Activated CD4-positive, alpha-beta memory T cell treated with anti-CD3 and anti-CD28 coated beads, Interleukin-2, amount 10 ng/mL, durations not matched to agents 7 days and 5 days (primary cell): ENCODE results near the gene KCNQ5. TPM values are rescaled to one million over a fixed set of nuclear protein-coding genes. Genes with fewer than 3 reads are reported as not detected.

ENCODE experiments used
- CTCF ChIA-PET: fragments of 350-600 bp; sonication (Branson Sonifier 250); formaldehyde crosslinking; loops from one replicate; lab custom pipeline; 2021; ENCODE audit warnings: antibody characterized with exemption, inconsistent platforms; lab: Charles Lee
- POLR2A ChIA-PET: fragments of 350-600 bp; sonication (Branson Sonifier 250); formaldehyde crosslinking; loops from one replicate; lab custom pipeline; 2021; ENCODE audit warnings: antibody characterized with exemption; lab: Charles Lee
- DNase-seq: peaks from one replicate; pipeline ENCODE4 v3.0.0-alpha.2; 2020
- H3K27ac Mint-ChIP-seq: one replicate; pipeline ENCODE4 v1.8.0; 2021; ENCODE audit warnings: mild to moderate bottlenecking, mixed read lengths
- H3K27me3 Mint-ChIP-seq: one replicate; pipeline ENCODE4 v1.8.0; 2021; ENCODE audit warnings: mixed read lengths
- H3K36me3 Mint-ChIP-seq: one replicate; pipeline ENCODE4 v1.8.0; 2021; ENCODE audit warnings: low read depth, mixed read lengths
- H3K4me1 Mint-ChIP-seq: one replicate; pipeline ENCODE4 v1.8.0; 2021; ENCODE audit warnings: mixed read lengths
- H3K4me3 Mint-ChIP-seq: one replicate; pipeline ENCODE4 v1.8.0; 2021; ENCODE audit warnings: mild to moderate bottlenecking, mixed read lengths
- H3K9me3 Mint-ChIP-seq: one replicate; pipeline ENCODE4 v1.8.0; 2021; ENCODE audit warnings: mixed read lengths
- total RNA-seq, 2 experiments: library from RNA; stranded (reverse); gene quantifications; one replicate each; pipeline ENCODE4 v1.2.3, GENCODE V29; 2021

KCNQ5 gene
- total RNA-seq, 2 experiments from 2014 or later: 4.3 to 4.7 TPM

- H3K27ac Mint-ChIP-seq: no peak overlapping the region
- H3K36me3 Mint-ChIP-seq: no peaks in the 10 kb centered on the region
- CTCF ChIA-PET: no interaction called here
- H3K27me3 Mint-ChIP-seq: no peaks in the 10 kb centered on the region
- H3K4me3 Mint-ChIP-seq: no peak overlapping the region
- POLR2A ChIA-PET: no interaction called here
- DNase-seq: no peak
- H3K9me3 Mint-ChIP-seq: no peaks in the 10 kb centered on the region
- no peaks in the 10 kb centered on the region for H3K4me1 Mint-ChIP-seq
These were observed 433.1 kb downstream of the KCNQ5 start for GRCh38 chr6:73054958-73055357.

GRCh38 chr6:73058736-73059135 lies 436.9 kb downstream of the KCNQ5 start:
- H3K27me3 Mint-ChIP-seq: no peaks in the 10 kb centered on the region
- H3K36me3 Mint-ChIP-seq: no peaks in the 10 kb centered on the region
- H3K4me1 Mint-ChIP-seq: no peaks in the 10 kb centered on the region
- no peaks in the 10 kb centered on the region for H3K9me3 Mint-ChIP-seq
- ChIA-PET POLR2A (no interaction called here), CTCF (no interaction called here)
- H3K4me3 Mint-ChIP-seq: no peak overlapping the region
- DNase-seq: no peak
- H3K27ac Mint-ChIP-seq: no peak overlapping the region

GRCh38 chr6:73062130-73062529 lies 440.3 kb downstream of the KCNQ5 start:
- Mint-ChIP-seq H3K4me3 (no peak overlapping the region), H3K4me1 (no peaks in the 10 kb centered on the region), H3K36me3 (no peaks in the 10 kb centered on the region), H3K9me3 (no peaks in the 10 kb centered on the region), H3K27ac (no peak overlapping the region), H3K27me3 (no peaks in the 10 kb centered on the region)
- ChIA-PET POLR2A (no interaction called here), CTCF (no interaction called here)
- no peak for DNase-seq

GRCh38 chr6:73062837-73063236 lies 441.0 kb downstream of the KCNQ5 start:
- H3K9me3 Mint-ChIP-seq: no peaks in the 10 kb centered on the region

GRCh38 chr6:73064266-73064665 lies 442.4 kb downstream of the KCNQ5 start:
- Mint-ChIP-seq H3K9me3 (no peaks in the 10 kb centered on the region), H3K4me1 (no peaks in the 10 kb centered on the region), H3K27ac (no peak overlapping the region), H3K36me3 (no peaks in the 10 kb centered on the region), H3K4me3 (no peak overlapping the region), H3K27me3 (no peaks in the 10 kb centered on the region)
- POLR2A ChIA-PET: no interaction called here
- no peak for DNase-seq
- CTCF ChIA-PET: no interaction called here

More at GRCh38 chr6:73062837-73063236, 441.0 kb downstream of the KCNQ5 start:
- H3K27ac Mint-ChIP-seq: no peak overlapping the region
- no peak overlapping the region for H3K4me3 Mint-ChIP-seq
- H3K36me3 Mint-ChIP-seq: no peaks in the 10 kb centered on the region
- ChIA-PET POLR2A (no interaction called here), CTCF (no interaction called here)
- DNase-seq: no peak
- no peaks in the 10 kb centered on the region for H3K27me3 Mint-ChIP-seq
- H3K4me1 Mint-ChIP-seq: no peaks in the 10 kb centered on the region

- Mint-ChIP-seq H3K4me3 (no peak overlapping the region), H3K27ac (no peak overlapping the region), H3K4me1 (no peaks in the 10 kb centered on the region), H3K27me3 (no peaks in the 10 kb centered on the region), H3K36me3 (no peaks in the 10 kb centered on the region), H3K9me3 (no peaks in the 10 kb centered on the region)
- ChIA-PET POLR2A (no interaction called here), CTCF (interaction anchor here (1.2 kb wide), 1 partner anchor 10 kb away, joined by 3 read pairs; no protein-coding TSS in a partner anchor)
- DNase-seq: no peak
These were observed 451.4 kb downstream of the KCNQ5 start for GRCh38 chr6:73073238-73073637.

- Mint-ChIP-seq H3K36me3 (no peaks in the 10 kb centered on the region), H3K27me3 (no peaks in the 10 kb centered on the region), H3K4me3 (no peak overlapping the region), H3K9me3 (no peaks in the 10 kb centered on the region), H3K4me1 (no peaks in the 10 kb centered on the region), H3K27ac (no peak overlapping the region)
- ChIA-PET POLR2A (no interaction called here), CTCF (interaction anchor here (0.7 to 1.2 kb wide), 2 partner anchors 9 to 130 kb away, joined by 3 read pairs; no protein-coding TSS in a partner anchor)
- DNase-seq: no peak
These were observed 452.3 kb downstream of the KCNQ5 start for GRCh38 chr6:73074175-73074574.

GRCh38 chr6:73076211-73076954 lies 454.5 kb downstream of the KCNQ5 start:
- Mint-ChIP-seq H3K27me3 (no peaks in the 10 kb centered on the region), H3K36me3 (no peaks in the 10 kb centered on the region), H3K4me1 (no peaks in the 10 kb centered on the region), H3K4me3 (no peak overlapping the region), H3K9me3 (no peaks in the 10 kb centered on the region), H3K27ac (no peak overlapping the region)
- POLR2A ChIA-PET: interaction anchor here (0.6 kb wide), 1 partner anchor 785 kb away, joined by 3 read pairs; no protein-coding TSS in a partner anchor
- no peak for DNase-seq
- CTCF ChIA-PET: no interaction called here

GRCh38 chr6:73078333-73078862 lies 456.5 kb downstream of the KCNQ5 start:
- ChIA-PET POLR2A (no interaction called here), CTCF (no interaction called here)
- Mint-ChIP-seq H3K27me3 (no peaks in the 10 kb centered on the region), H3K27ac (no peak overlapping the region), H3K36me3 (no peaks in the 10 kb centered on the region), H3K9me3 (no peaks in the 10 kb centered on the region), H3K4me1 (no peaks in the 10 kb centered on the region), H3K4me3 (no peak overlapping the region)
- DNase-seq: no peak

- H3K4me3 Mint-ChIP-seq: no peak overlapping the region
- H3K27ac Mint-ChIP-seq: no peak overlapping the region
- no peaks in the 10 kb centered on the region for H3K27me3 Mint-ChIP-seq
- no peak for DNase-seq
- H3K36me3 Mint-ChIP-seq: no peaks in the 10 kb centered on the region
- ChIA-PET POLR2A (no interaction called here), CTCF (no interaction called here)
- H3K9me3 Mint-ChIP-seq: no peaks in the 10 kb centered on the region
- no peaks in the 10 kb centered on the region for H3K4me1 Mint-ChIP-seq
These were observed 457.2 kb downstream of the KCNQ5 start for GRCh38 chr6:73078908-73079610.

- H3K27me3 Mint-ChIP-seq: no peaks in the 10 kb centered on the region
- no peaks in the 10 kb centered on the region for H3K9me3 Mint-ChIP-seq
- H3K36me3 Mint-ChIP-seq: no peaks in the 10 kb centered on the region
- no peak for DNase-seq
- no peak overlapping the region for H3K27ac Mint-ChIP-seq
- no peaks in the 10 kb centered on the region for H3K4me1 Mint-ChIP-seq
- ChIA-PET POLR2A (no interaction called here), CTCF (no interaction called here)
- H3K4me3 Mint-ChIP-seq: no peak overlapping the region
These were observed 457.7 kb downstream of the KCNQ5 start for GRCh38 chr6:73079611-73079955.

GRCh38 chr6:73079978-73080377 lies 458.1 kb downstream of the KCNQ5 start:
- no peaks in the 10 kb centered on the region for H3K36me3 Mint-ChIP-seq
- H3K27ac Mint-ChIP-seq: no peak overlapping the region
- no peaks in the 10 kb centered on the region for H3K9me3 Mint-ChIP-seq
- H3K4me1 Mint-ChIP-seq: no peaks in the 10 kb centered on the region
- H3K4me3 Mint-ChIP-seq: no peak overlapping the region
- H3K27me3 Mint-ChIP-seq: no peaks in the 10 kb centered on the region
- DNase-seq: no peak
- POLR2A ChIA-PET: no interaction called here
- CTCF ChIA-PET: no interaction called here

GRCh38 chr6:73081955-73082354 lies 460.1 kb downstream of the KCNQ5 start:
- ChIA-PET CTCF (no interaction called here), POLR2A (no interaction called here)
- Mint-ChIP-seq H3K27me3 (no peaks in the 10 kb centered on the region), H3K27ac (no peak overlapping the region), H3K4me3 (no peak overlapping the region), H3K9me3 (no peaks in the 10 kb centered on the region), H3K4me1 (no peaks in the 10 kb centered on the region), H3K36me3 (no peaks in the 10 kb centered on the region)
- DNase-seq: no peak
